K562 treated with DMSO at 1 percent for 48 hours (cell line): ENCODE measurements around the gene CXCL11. TPM values are rescaled to one million over a fixed set of nuclear protein-coding genes. Genes with fewer than 3 reads are reported as not detected.

Source experiments
- total RNA-seq: library from RNA; unstranded; fragments of 300-600 nt; gene quantifications from 2 replicates; pipeline ENCODE4 v1.2.3, GENCODE V29; 2022; ENCODE audit warnings: low replicate concordance; ENCODE audit errors: extremely low read depth

Gene CXCL11
- not detected in 2 replicates for total RNA-seq

GRCh38 chr4:76035799-76036380, at the start of gene CXCL11:
Gene CXCL11 (minus strand): TSS chr4:76036070. CDS start chr4:76035987, 83 bp downstream.

GRCh38 chr4:76074468-76074867, 38.6 kb upstream of the CXCL11 start, which contains the start of gene ART3:
Gene ART3 (plus strand): TSS chr4:76074709. CDS start chr4:76075890, 1,181 bp downstream.

GRCh38 chr4:76023389-76023788, 12.5 kb downstream of the CXCL11 start, which contains the start of gene CXCL10:
Gene CXCL10 (minus strand): TSS chr4:76023497. CDS start chr4:76023431, 66 bp downstream.

GRCh38 chr4:76007089-76007862, 28.6 kb downstream of the CXCL11 start, which contains the start of gene CXCL9:
Gene CXCL9 (minus strand): TSS chr4:76007509. CDS start chr4:76007449, 60 bp downstream.

Other genes with a start within 250 kb of the CXCL11 start
- gene PPEF2, start 133.6 kb downstream of the CXCL11 start, total RNA-seq, result not detected in 2 replicates
- gene NAAA, start 95.1 kb downstream of the CXCL11 start, total RNA-seq, result not detected in 2 replicates
- gene SDAD1, start 45.1 kb downstream of the CXCL11 start, total RNA-seq, result not detected in 2 replicates
- not detected in 2 replicates for gene CXCL9, start 28.6 kb downstream of the CXCL11 start, total RNA-seq
- not detected in 2 replicates for gene CXCL10, start 12.6 kb downstream of the CXCL11 start, total RNA-seq
- not detected in 2 replicates for gene ART3, start 38.6 kb upstream of the CXCL11 start, total RNA-seq
- not detected in 2 replicates for gene NUP54, start 112.3 kb upstream of the CXCL11 start, total RNA-seq
- gene SCARB2, start 177.8 kb upstream of the CXCL11 start, total RNA-seq, result not detected in 2 replicates
- gene FAM47E, start 215.7 kb upstream of the CXCL11 start, total RNA-seq, result not detected in 2 replicates